Right atrium auricular region (tissue), 2 donors: ENCODE data around the gene MSMB. TPM values are rescaled to one million over a fixed set of nuclear protein-coding genes. Genes with fewer than 3 reads are reported as not detected.

Experiments
- DNase-seq: peaks from one replicate; pipeline ENCODE4 v3.0.0-alpha.2; 2019; ENCODE audit warnings: low spot score
- H3K27ac ChIP-seq, 2 donors: fragments of 200-600 bp; sonication (generic); 1 replicate in 1 of 2; 2 replicates in 1 of 2; pipeline ENCODE4 v1.5.1; 2016 to 2019
- H3K27me3 ChIP-seq, 2 donors: fragments of 200-600 bp; sonication (generic); one replicate each; pipeline versions ENCODE4 v1.5.1 to v1.6.0; 2017 to 2019
- H3K36me3 ChIP-seq: fragments of 200-600 bp; sonication (generic); one replicate; pipeline ENCODE4 v1.5.1; 2016
- H3K4me1 ChIP-seq, 2 donors: fragments of 200-600 bp; sonication (generic); one replicate each; pipeline versions ENCODE4 v1.5.1 to v1.6.0; 2017 to 2019
- H3K4me3 ChIP-seq, 2 donors: fragments of 200-600 bp; sonication (generic); 1 replicate in 1 of 2; 2 replicates in 1 of 2; pipeline ENCODE4 v1.5.1; 2017 to 2019; ENCODE audit warnings: mild to moderate bottlenecking in 1 of 2, moderate library complexity in 1 of 2
- H3K9me3 ChIP-seq, 2 donors: fragments of 200-600 bp; sonication (generic); one replicate each; pipeline ENCODE4 v1.5.1; 2019
- CTCF ChIP-seq, 2 donors: fragments of 200-600 bp; sonication (generic); IDR thresholded peaks; one replicate each; pipeline ENCODE4 v1.5.1; 2019; ENCODE audit warnings: antibody characterized with exemption in 2 of 2
- total RNA-seq, 2 donors: library from RNA; depleted of rRNA; stranded (reverse); fragments of >200 nt; gene quantifications; one replicate each; pipeline ENCODE4 v1.1.0, GENCODE V29; 2016

MSMB gene
- total RNA-seq, 2 donors from 2014 or later, result not detected

- no peaks in the 10 kb centered on the region for H3K27me3 ChIP-seq
- no peak for TF ChIP-seq CTCF (IDR thresholded peaks at IDR 0.05)
- DNase-seq, result no peak
- no peak overlapping the region for H3K27ac ChIP-seq
- H3K36me3 ChIP-seq, result no peaks in the 10 kb centered on the region
- H3K4me1 ChIP-seq, result peaks cover 0 to 12% of the 10 kb centered on the region in 2 donors
- H3K4me3 ChIP-seq, result no peak overlapping the region
- H3K9me3 ChIP-seq, result no peaks in the 10 kb centered on the region
Observed at GRCh38 chr10:46033602-46034011, 12.5 kb downstream of the MSMB start.

- Histone ChIP-seq H3K4me3 (no peak overlapping the region), H3K27ac (no peak overlapping the region), H3K4me1 (peaks cover 0 to 29% of the 10 kb centered on the region in 2 donors), H3K9me3 (no peaks in the 10 kb centered on the region), H3K36me3 (no peaks in the 10 kb centered on the region), H3K27me3 (no peaks in the 10 kb centered on the region)
- TF ChIP-seq CTCF (IDR thresholded peaks at IDR 0.05), result no peak
- no peak for DNase-seq
Observed at GRCh38 chr10:46031648-46032532, 14.2 kb downstream of the MSMB start.

GRCh38 chr10:46030091-46030937 lies 15.8 kb downstream of the MSMB start, which contains the start of gene NCOA4:
Gene NCOA4 (minus strand): TSS chr10:46030623. CDS start chr10:46016680, 13,943 bp downstream.
- Histone ChIP-seq H3K4me3 (peak within 1 kb of the TSS; percentile 60 to 86), H3K27me3 (no peaks in the 10 kb centered on the region), H3K27ac (peak within 1 kb of the TSS; percentile 88 to 91), H3K4me1 (peaks cover 0 to 45% of the 10 kb centered on the region in 2 donors), H3K36me3 (no peaks in the 10 kb centered on the region), H3K9me3 (no peaks in the 10 kb centered on the region)
- peak; percentile 50 to 76 for TF ChIP-seq CTCF (IDR thresholded peaks at IDR 0.05)
- DNase-seq, result peak; percentile 95

GRCh38 chr10:46029461-46030030 lies 16.5 kb downstream of the MSMB start:
- Histone ChIP-seq H3K27ac (peak overlapping the region; percentile 88 to 91), H3K9me3 (no peaks in the 10 kb centered on the region), H3K4me1 (peaks cover 0 to 52% of the 10 kb centered on the region in 2 donors), H3K27me3 (no peaks in the 10 kb centered on the region), H3K36me3 (no peaks in the 10 kb centered on the region), H3K4me3 (peak overlapping the region; percentile 60 to 86)
- TF ChIP-seq CTCF (IDR thresholded peaks at IDR 0.05), result no peak
- no peak for DNase-seq

- Histone ChIP-seq H3K36me3 (no peaks in the 10 kb centered on the region), H3K27me3 (no peaks in the 10 kb centered on the region), H3K9me3 (no peaks in the 10 kb centered on the region), H3K4me3 (peak overlapping the region; percentile 60 to 86), H3K4me1 (peaks cover 0 to 59% of the 10 kb centered on the region in 2 donors), H3K27ac (peak overlapping the region; percentile 17 to 88)
- DNase-seq, result no peak
- TF ChIP-seq CTCF (IDR thresholded peaks at IDR 0.05), result peak in 1 of 2 donors; percentile 67
Observed at GRCh38 chr10:46028584-46029460, 17.2 kb downstream of the MSMB start.
